H1 (cell line): ENCODE results near the gene ANO2. TPM values are rescaled to one million over a fixed set of nuclear protein-coding genes. Genes with fewer than 3 reads are reported as not detected.

Experiments
- BRCA1 ChIP-seq: IDR thresholded peaks from 2 replicates; pipeline ENCODE4 v1.6.1; 2012; ENCODE audit warnings: low read depth, low read length, improper control_type of control experiment
- CBX5 ChIP-seq: fragments of 300-800, 300-1000 bp; sonication (generic); IDR thresholded peaks from 2 replicates; pipeline ENCODE4 v1.7.1; 2016; ENCODE audit warnings: antibody characterized with exemption, low read length, low read depth
- CTBP2 ChIP-seq: IDR thresholded peaks from 2 replicates; pipeline ENCODE4 v1.7.0; 2011; ENCODE audit warnings: borderline replicate concordance, mild to moderate bottlenecking, moderate library complexity, mixed read lengths, low read length; ENCODE audit not compliant: insufficient read depth, insufficient read length
- GABPA ChIP-seq: IDR thresholded peaks from 2 replicates; pipeline ENCODE4 v1.6.1; 2011; ENCODE audit warnings: mild to moderate bottlenecking, low read length, moderate library complexity, borderline replicate concordance; ENCODE audit not compliant: insufficient read depth
- SP1 ChIP-seq: IDR thresholded peaks from 2 replicates; pipeline ENCODE4 v1.6.1; 2011; ENCODE audit warnings: low read depth, low read length
- TAF7 ChIP-seq: optimal IDR thresholded peaks from 2 replicates; pipeline ENCODE3; 2011; ENCODE audit warnings: low read depth, mild to moderate bottlenecking, inconsistent platforms, low read length, moderate library complexity, borderline replicate concordance
- TCF12 ChIP-seq: IDR thresholded peaks from 2 replicates; pipeline ENCODE4 v1.6.1; 2011; ENCODE audit warnings: low read depth, mild to moderate bottlenecking, low read length
- polyA plus RNA-seq, 7 experiments: library from polyadenylated mRNA; depleted of rRNA in 3 of 7; stranded (reverse) in 5 of 7; unstranded in 2 of 7; fragments of >200 nt in 5 of 7; fragments of 200-250 nt in 2 of 7; gene quantifications; 1 replicate in 5 of 7; 2 replicates in 1 of 7; 4 replicates in 1 of 7; pipeline versions ENCODE4 v1.2.1 to v1.2.3, GENCODE V29; 2011 to 2013; ENCODE audit warnings: missing spikeins in 2 of 7, mixed read lengths in 2 of 7
- total RNA-seq: library from RNA; stranded (reverse); fragmentation: NEBNext Ultra II Directional; extraction: Animal tissue kit (Norgen Biotek cat#: 25700); gene quantifications from 2 replicates; pipeline ENCODE4 v1.2.1, GENCODE V29; 2021
- TF ChIP-seq, protein P1 (sequence below): fragments of 300-600 bp; sonication (generic); IDR thresholded peaks from 2 replicates; pipeline ENCODE4 v1.7.1; 2012; ENCODE audit warnings: low read length, moderate library complexity, mild to moderate bottlenecking, inconsistent platforms; ENCODE audit not compliant: insufficient replicate concordance

The ANO2 gene
- total and polyA plus RNA-seq, 2 of the 8 experiments (the other 6 are each of a cell fraction or from before 2014, with no cell fraction given): 1.9 to 5.5 TPM

DNA sequence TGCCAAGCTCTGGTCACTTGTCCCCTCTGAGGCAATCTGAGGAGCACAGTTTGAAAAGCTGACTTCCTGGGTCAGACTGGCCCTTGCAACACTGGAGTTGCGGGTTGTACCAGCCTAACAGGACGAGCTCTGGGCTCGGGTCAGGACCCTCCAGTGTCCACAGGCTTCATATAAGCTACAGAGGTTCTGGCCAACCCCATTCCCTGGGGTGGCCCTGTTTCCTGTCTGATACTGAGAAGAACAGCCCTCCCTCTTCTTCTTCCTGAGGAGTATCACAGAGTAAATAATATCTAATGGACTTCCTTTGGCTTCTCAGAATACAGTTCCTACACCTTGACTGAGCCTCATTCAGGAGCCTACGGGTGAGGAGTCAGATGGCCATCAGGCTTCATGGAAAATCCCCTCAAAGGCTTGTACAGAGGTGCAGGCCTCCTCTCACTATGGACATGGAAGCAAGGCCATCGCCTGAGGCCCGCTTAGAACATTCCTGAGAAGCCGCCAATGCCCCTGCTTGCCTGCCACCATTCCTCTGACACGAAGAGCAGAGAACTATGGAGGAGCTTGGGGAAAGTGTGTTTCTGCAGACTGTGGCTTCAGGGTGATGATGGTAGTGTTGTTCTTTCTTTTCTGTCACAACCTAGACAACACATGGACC is 28.5 kb upstream of the ANO2 start (continued):
- TF ChIP-seq BRCA1 (no peak), CBX5 (no peak), CTBP2 (no peak), TAF7 (no peak), GABPA (no peak), TCF12 (no peak), SP1 (no peak)
- TF ChIP-seq, protein P1, sequence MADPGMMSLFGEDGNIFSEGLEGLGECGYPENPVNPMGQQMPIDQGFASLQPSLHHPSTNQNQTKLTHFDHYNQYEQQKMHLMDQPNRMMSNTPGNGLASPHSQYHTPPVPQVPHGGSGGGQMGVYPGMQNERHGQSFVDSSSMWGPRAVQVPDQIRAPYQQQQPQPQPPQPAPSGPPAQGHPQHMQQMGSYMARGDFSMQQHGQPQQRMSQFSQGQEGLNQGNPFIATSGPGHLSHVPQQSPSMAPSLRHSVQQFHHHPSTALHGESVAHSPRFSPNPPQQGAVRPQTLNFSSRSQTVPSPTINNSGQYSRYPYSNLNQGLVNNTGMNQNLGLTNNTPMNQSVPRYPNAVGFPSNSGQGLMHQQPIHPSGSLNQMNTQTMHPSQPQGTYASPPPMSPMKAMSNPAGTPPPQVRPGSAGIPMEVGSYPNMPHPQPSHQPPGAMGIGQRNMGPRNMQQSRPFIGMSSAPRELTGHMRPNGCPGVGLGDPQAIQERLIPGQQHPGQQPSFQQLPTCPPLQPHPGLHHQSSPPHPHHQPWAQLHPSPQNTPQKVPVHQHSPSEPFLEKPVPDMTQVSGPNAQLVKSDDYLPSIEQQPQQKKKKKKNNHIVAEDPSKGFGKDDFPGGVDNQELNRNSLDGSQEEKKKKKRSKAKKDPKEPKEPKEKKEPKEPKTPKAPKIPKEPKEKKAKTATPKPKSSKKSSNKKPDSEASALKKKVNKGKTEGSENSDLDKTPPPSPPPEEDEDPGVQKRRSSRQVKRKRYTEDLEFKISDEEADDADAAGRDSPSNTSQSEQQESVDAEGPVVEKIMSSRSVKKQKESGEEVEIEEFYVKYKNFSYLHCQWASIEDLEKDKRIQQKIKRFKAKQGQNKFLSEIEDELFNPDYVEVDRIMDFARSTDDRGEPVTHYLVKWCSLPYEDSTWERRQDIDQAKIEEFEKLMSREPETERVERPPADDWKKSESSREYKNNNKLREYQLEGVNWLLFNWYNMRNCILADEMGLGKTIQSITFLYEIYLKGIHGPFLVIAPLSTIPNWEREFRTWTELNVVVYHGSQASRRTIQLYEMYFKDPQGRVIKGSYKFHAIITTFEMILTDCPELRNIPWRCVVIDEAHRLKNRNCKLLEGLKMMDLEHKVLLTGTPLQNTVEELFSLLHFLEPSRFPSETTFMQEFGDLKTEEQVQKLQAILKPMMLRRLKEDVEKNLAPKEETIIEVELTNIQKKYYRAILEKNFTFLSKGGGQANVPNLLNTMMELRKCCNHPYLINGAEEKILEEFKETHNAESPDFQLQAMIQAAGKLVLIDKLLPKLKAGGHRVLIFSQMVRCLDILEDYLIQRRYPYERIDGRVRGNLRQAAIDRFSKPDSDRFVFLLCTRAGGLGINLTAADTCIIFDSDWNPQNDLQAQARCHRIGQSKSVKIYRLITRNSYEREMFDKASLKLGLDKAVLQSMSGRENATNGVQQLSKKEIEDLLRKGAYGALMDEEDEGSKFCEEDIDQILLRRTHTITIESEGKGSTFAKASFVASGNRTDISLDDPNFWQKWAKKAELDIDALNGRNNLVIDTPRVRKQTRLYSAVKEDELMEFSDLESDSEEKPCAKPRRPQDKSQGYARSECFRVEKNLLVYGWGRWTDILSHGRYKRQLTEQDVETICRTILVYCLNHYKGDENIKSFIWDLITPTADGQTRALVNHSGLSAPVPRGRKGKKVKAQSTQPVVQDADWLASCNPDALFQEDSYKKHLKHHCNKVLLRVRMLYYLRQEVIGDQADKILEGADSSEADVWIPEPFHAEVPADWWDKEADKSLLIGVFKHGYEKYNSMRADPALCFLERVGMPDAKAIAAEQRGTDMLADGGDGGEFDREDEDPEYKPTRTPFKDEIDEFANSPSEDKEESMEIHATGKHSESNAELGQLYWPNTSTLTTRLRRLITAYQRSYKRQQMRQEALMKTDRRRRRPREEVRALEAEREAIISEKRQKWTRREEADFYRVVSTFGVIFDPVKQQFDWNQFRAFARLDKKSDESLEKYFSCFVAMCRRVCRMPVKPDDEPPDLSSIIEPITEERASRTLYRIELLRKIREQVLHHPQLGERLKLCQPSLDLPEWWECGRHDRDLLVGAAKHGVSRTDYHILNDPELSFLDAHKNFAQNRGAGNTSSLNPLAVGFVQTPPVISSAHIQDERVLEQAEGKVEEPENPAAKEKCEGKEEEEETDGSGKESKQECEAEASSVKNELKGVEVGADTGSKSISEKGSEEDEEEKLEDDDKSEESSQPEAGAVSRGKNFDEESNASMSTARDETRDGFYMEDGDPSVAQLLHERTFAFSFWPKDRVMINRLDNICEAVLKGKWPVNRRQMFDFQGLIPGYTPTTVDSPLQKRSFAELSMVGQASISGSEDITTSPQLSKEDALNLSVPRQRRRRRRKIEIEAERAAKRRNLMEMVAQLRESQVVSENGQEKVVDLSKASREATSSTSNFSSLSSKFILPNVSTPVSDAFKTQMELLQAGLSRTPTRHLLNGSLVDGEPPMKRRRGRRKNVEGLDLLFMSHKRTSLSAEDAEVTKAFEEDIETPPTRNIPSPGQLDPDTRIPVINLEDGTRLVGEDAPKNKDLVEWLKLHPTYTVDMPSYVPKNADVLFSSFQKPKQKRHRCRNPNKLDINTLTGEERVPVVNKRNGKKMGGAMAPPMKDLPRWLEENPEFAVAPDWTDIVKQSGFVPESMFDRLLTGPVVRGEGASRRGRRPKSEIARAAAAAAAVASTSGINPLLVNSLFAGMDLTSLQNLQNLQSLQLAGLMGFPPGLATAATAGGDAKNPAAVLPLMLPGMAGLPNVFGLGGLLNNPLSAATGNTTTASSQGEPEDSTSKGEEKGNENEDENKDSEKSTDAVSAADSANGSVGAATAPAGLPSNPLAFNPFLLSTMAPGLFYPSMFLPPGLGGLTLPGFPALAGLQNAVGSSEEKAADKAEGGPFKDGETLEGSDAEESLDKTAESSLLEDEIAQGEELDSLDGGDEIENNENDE: no peak
- TF ChIP-seq, all 59 proteins: peak for 0
